HG02623 (cell line): ENCODE measurements around the gene ARHGAP30.
"Not testable (repeated sequence)": the region's sequence is repeated elsewhere in the genome, so short reads cannot be mapped to it uniquely, and the experiment has no call there.

Experiments
- ATAC-seq: cut with Tn5 transposase; IDR thresholded peaks from one replicate; pipeline ENCODE4 v1.9.1; 2021; ENCODE audit warnings: moderate library complexity; ENCODE audit not compliant: unreplicated experiment

The ARHGAP30 gene

GRCh38 chr1:161044535-161044907, 25.2 kb downstream of the ARHGAP30 start:
- ATAC-seq, result no peak

- ATAC-seq, result no peak
Observed at GRCh38 chr1:161039546-161039945, 30.1 kb downstream of the ARHGAP30 start.

- ATAC-seq, result no peak
Observed at GRCh38 chr1:161039154-161039545, 30.5 kb downstream of the ARHGAP30 start.

GRCh38 chr1:161038523-161039153, 31.1 kb downstream of the ARHGAP30 start, which contains the start of gene TSTD1:
TSTD1 (minus strand) TSS chr1:161038964; CDS start chr1:161038889, 75 bp downstream.
- peak; percentile 81 for ATAC-seq

- ATAC-seq, result no peak
Observed at GRCh38 chr1:161037661-161038522, 31.8 kb downstream of the ARHGAP30 start.

- ATAC-seq, result no peak
Observed at GRCh38 chr1:161033751-161034150, 35.9 kb downstream of the ARHGAP30 start.

- ATAC-seq, result no peak
Observed at GRCh38 chr1:161032409-161032808, 37.3 kb downstream of the ARHGAP30 start.

GRCh38 chr1:161031874-161032273, 37.8 kb downstream of the ARHGAP30 start:
- no peak for ATAC-seq

- not testable (repeated sequence) for ATAC-seq
Observed at GRCh38 chr1:161029466-161029865, 40.2 kb downstream of the ARHGAP30 start.

- not testable (repeated sequence) for ATAC-seq
Observed at GRCh38 chr1:161026954-161027353, 42.7 kb downstream of the ARHGAP30 start.

- ATAC-seq, result not testable (repeated sequence)
Observed at GRCh38 chr1:161022432-161022831, 47.3 kb downstream of the ARHGAP30 start.

- ATAC-seq, result no peak
Observed at GRCh38 chr1:161021970-161022353, 47.7 kb downstream of the ARHGAP30 start.

- ATAC-seq, result peak; percentile 85
Observed at GRCh38 chr1:161021165-161021969, 48.3 kb downstream of the ARHGAP30 start.

GRCh38 chr1:161020509-161021164, 49.1 kb downstream of the ARHGAP30 start, which contains the start of gene F11R:
F11R (minus strand) TSS chr1:161021152; CDS start chr1:161021073, 79 bp downstream.
- ATAC-seq, result peak; percentile 27

- ATAC-seq, result no peak
Observed at GRCh38 chr1:161019751-161020495, 49.8 kb downstream of the ARHGAP30 start.

GRCh38 chr1:161019111-161019660, 50.5 kb downstream of the ARHGAP30 start:
- not testable (repeated sequence) for ATAC-seq

GRCh38 chr1:161018631-161018930, 51.1 kb downstream of the ARHGAP30 start:
- ATAC-seq, result no peak

- ATAC-seq, result no peak
Observed at GRCh38 chr1:161017756-161018630, 51.7 kb downstream of the ARHGAP30 start.

- not testable (repeated sequence) for ATAC-seq
Observed at GRCh38 chr1:161017181-161017580, 52.5 kb downstream of the ARHGAP30 start.
